HCT116 (cell line): ENCODE measurements around the gene PKNOX2. TPM values are rescaled to one million over a fixed set of nuclear protein-coding genes. Genes with fewer than 3 reads are reported as not detected.

ENCODE experiments used
- ATAC-seq: fragments of 200-7000 bp; cut with Tn5 transposase; 2 replicates; pipeline ENCODE4 v1.9.1; 2020; ENCODE audit warnings: mild to moderate bottlenecking, moderate library complexity
- BruUV-seq: library from RNA; stranded (reverse); fragments of 400-500 nt; replicated peaks from 2 replicates; lab custom pipeline; 2021; lab: Mats Ljungman, UMichigan
- CTCF ChIA-PET: fragments of 300-600 bp; sonication (Branson Sonifier 250); formaldehyde crosslinking; loops from one replicate; lab custom pipeline; 2021; ENCODE audit warnings: antibody characterized with exemption; lab: Charles Lee
- POLR2A ChIA-PET: fragments of 300-600, 350-600 bp; sonication (Branson Sonifier 250); formaldehyde crosslinking; loops from one replicate; lab custom pipeline; 2021; ENCODE audit warnings: antibody characterized with exemption; lab: Charles Lee
- RAD21 ChIA-PET, 2 experiments: fragments of 300-600 bp; sonication (Branson Sonifier 250); formaldehyde crosslinking; loops; one replicate each; lab custom pipeline; 2023; ENCODE audit warnings: low total read pairs in 2 of 2; ENCODE audit not compliant: uncharacterized antibody in 2 of 2, unreplicated experiment in 2 of 2, low non-redundant PET in 1 of 2; lab: Charles Lee
- DNase-seq: peaks from one replicate; pipeline ENCODE4 v3.0.0-alpha.2; 2010; ENCODE audit warnings: low read depth, low spot score
- H2AFZ ChIP-seq: fragments of 200-600 bp; shearing (Covaris generic), sonication (generic); 2 replicates; pipeline ENCODE4 v1.6.1; 2017; ENCODE audit warnings: low read depth, mixed run types, mixed read lengths, antibody characterized with exemption, low read length; ENCODE audit not compliant: poor library complexity, severe bottlenecking
- H3K27ac ChIP-seq: 2 replicates; pipeline ENCODE4 v1.5.1; 2012; ENCODE audit warnings: low read depth, low read length
- H3K27me3 ChIP-seq: fragments of 200-600 bp; sonication (generic); 2 replicates; pipeline ENCODE4 v1.6.1; 2016; ENCODE audit warnings: mixed run types, low read length, mixed read lengths; ENCODE audit not compliant: insufficient read depth
- H3K36me3 ChIP-seq, 2 experiments: fragments of 200-500 bp in 1 of 2; fragments of 200-600 bp in 1 of 2; sonication (Bioruptor generic) in 1 of 2; sonication (generic) in 1 of 2; 2 replicates each; pipeline versions ENCODE4 v1.5.1 to v1.6.1; 2014 to 2016; ENCODE audit warnings: low read length in 2 of 2, inconsistent platforms in 1 of 2, mixed read lengths in 1 of 2, mixed run types in 1 of 2; ENCODE audit not compliant: insufficient read depth in 2 of 2, control insufficient read depth in 1 of 2
- H3K4me1 ChIP-seq, 2 experiments: fragments of 200-600 bp in 1 of 2; sonication (generic) in 1 of 2; 2 replicates each; pipeline versions ENCODE4 v1.5.1 to v1.6.1; 2012 to 2017; ENCODE audit warnings: low read length in 2 of 2, inconsistent platforms in 1 of 2, mild to moderate bottlenecking in 1 of 2, mixed read lengths in 1 of 2, mixed run types in 1 of 2, moderate library complexity in 1 of 2; ENCODE audit not compliant: insufficient read depth in 2 of 2, control insufficient read depth in 1 of 2
- H3K4me2 ChIP-seq: fragments of 200-600 bp; sonication (generic); 2 replicates; pipeline ENCODE4 v1.6.1; 2017; ENCODE audit warnings: mixed run types, low read length, mixed read lengths
- H3K4me3 ChIP-seq, 2 experiments: fragments of 200-600 bp in 1 of 2; sonication (generic) in 1 of 2; replicated peaks in 1 of 2; 2 replicates each; pipeline ENCODE4 v1.5.1; 2011 to 2016; ENCODE audit warnings: low read length in 2 of 2, control low read depth in 1 of 2, low read depth in 1 of 2, mild to moderate bottlenecking in 1 of 2, mixed read lengths in 1 of 2, mixed run types in 1 of 2
- H3K79me2 ChIP-seq: fragments of 200-600 bp; sonication (generic); 2 replicates; pipeline ENCODE4 v1.6.1; 2017; ENCODE audit warnings: mild to moderate bottlenecking, mixed run types, low read length, moderate library complexity, mixed read lengths; ENCODE audit not compliant: insufficient read depth
- H3K9ac ChIP-seq: fragments of 200-600 bp; sonication (generic); 2 replicates; pipeline ENCODE4 v1.6.1; 2016; ENCODE audit warnings: low read length, mixed read lengths
- H3K9me2 ChIP-seq: fragments of 200-600 bp; sonication (generic), shearing (Covaris generic); 2 replicates; pipeline ENCODE4 v1.6.1; 2017; ENCODE audit warnings: mixed run types, mild to moderate bottlenecking, moderate library complexity; ENCODE audit not compliant: insufficient read depth
- H3K9me3 ChIP-seq, 2 experiments: fragments of 200-500 bp in 1 of 2; fragments of 200-600 bp in 1 of 2; sonication (Bioruptor generic) in 1 of 2; sonication (generic) in 1 of 2; 2 replicates each; pipeline ENCODE4 v1.6.1; 2014 to 2017; ENCODE audit warnings: low read length in 2 of 2, mixed read lengths in 2 of 2, inconsistent platforms in 1 of 2, low read depth in 1 of 2, mild to moderate bottlenecking in 1 of 2, mixed run types in 1 of 2, moderate library complexity in 1 of 2; ENCODE audit not compliant: control insufficient read depth in 1 of 2, insufficient read depth in 1 of 2
- H4K20me1 ChIP-seq: fragments of 200-600 bp; sonication (generic), shearing (Covaris generic); 2 replicates; pipeline ENCODE4 v1.6.1; 2017; ENCODE audit warnings: mixed run types, mild to moderate bottlenecking, moderate library complexity; ENCODE audit not compliant: insufficient read depth
- CBX3 ChIP-seq: IDR thresholded peaks from 2 replicates; pipeline ENCODE4 v1.6.1; 2012; ENCODE audit warnings: low read depth
- CEBPB ChIP-seq: IDR thresholded peaks from 2 replicates; pipeline ENCODE4 v1.6.1; 2012; ENCODE audit warnings: low read depth
- CTCF ChIP-seq, 3 experiments: fragments of 200-600 bp in 1 of 3; sonication (generic) in 1 of 3; IDR thresholded peaks in 2 of 3; conservative IDR thresholded peaks in 1 of 3; 2 replicates each; pipeline ENCODE4 v1.5.1; 2012 to 2017; ENCODE audit warnings: low read depth in 2 of 3, low read length in 2 of 3, antibody characterized with exemption in 1 of 3, borderline replicate concordance in 1 of 3, control low read depth in 1 of 3, mild to moderate bottlenecking in 1 of 3, mixed read lengths in 1 of 3, mixed run types in 1 of 3, moderate library complexity in 1 of 3; ENCODE audit not compliant: insufficient read depth in 1 of 3
- EGR1 ChIP-seq: IDR thresholded peaks from 2 replicates; pipeline ENCODE4 v1.6.1; 2012; ENCODE audit warnings: low read depth
- EZH2phosphoT487 ChIP-seq: fragments of 200-600 bp; IDR thresholded peaks from 2 replicates; pipeline ENCODE4 v1.6.1; 2018; ENCODE audit warnings: antibody characterized with exemption, borderline replicate concordance
- FOSL1 ChIP-seq: IDR thresholded peaks from 2 replicates; pipeline ENCODE4 v1.6.1; 2012; ENCODE audit warnings: low read depth
- JUND ChIP-seq: IDR thresholded peaks from 2 replicates; pipeline ENCODE4 v1.6.1; 2012
- RAD21 ChIP-seq: IDR thresholded peaks from 2 replicates; pipeline ENCODE4 v1.6.1; 2012; ENCODE audit warnings: low read depth, mild to moderate bottlenecking
- TCF7L2 ChIP-seq: IDR thresholded peaks from 2 replicates; pipeline ENCODE4 v1.7.0; 2011; ENCODE audit warnings: borderline replicate concordance, inconsistent platforms; ENCODE audit not compliant: insufficient read depth, insufficient read length; ENCODE audit errors: extremely low read depth
- YY1 ChIP-seq: IDR thresholded peaks from 2 replicates; pipeline ENCODE4 v1.6.1; 2011; ENCODE audit warnings: low read length, low read depth, moderate library complexity, mild to moderate bottlenecking; ENCODE audit not compliant: insufficient replicate concordance; ENCODE audit errors: extremely low read depth
- ZBTB33 ChIP-seq: IDR thresholded peaks from 2 replicates; pipeline ENCODE4 v1.6.1; 2011; ENCODE audit warnings: mild to moderate bottlenecking, low read length, moderate library complexity; ENCODE audit not compliant: insufficient replicate concordance; ENCODE audit errors: extremely low read depth
- ZFX ChIP-seq: fragments of 450-650 bp; IDR thresholded peaks from 2 replicates; pipeline ENCODE4 v1.6.1; 2017
- ZNF274 ChIP-seq: fragments of 200-500 bp; sonication (Bioruptor generic); IDR thresholded peaks from 2 replicates; pipeline ENCODE4 v1.6.1; 2014; ENCODE audit warnings: mild to moderate bottlenecking, low read depth, low read length, inconsistent platforms
- intact Hi-C: fragments of 100-400 bp; cut with micrococcal nuclease; formaldehyde crosslinking; loops from 2 replicates; pipeline ENCODE4 v1.10.0; 2022
- total RNA-seq: library from RNA; stranded (reverse); gene quantifications from one replicate; pipeline ENCODE4 v1.2.1, GENCODE V29; 2021; ENCODE audit not compliant: unreplicated experiment
- TF ChIP-seq, protein P1 (sequence below): IDR thresholded peaks from 2 replicates; pipeline ENCODE4 v1.6.1; 2012; ENCODE audit warnings: low read depth

PKNOX2 gene
- total RNA-seq, 1 experiment from 2014 or later, result 0.20 TPM

GRCh38 chr11:125454047-125454446, 289.5 kb downstream of the PKNOX2 start:
- RAD21 ChIA-PET, result no interaction called here
- CTCF ChIA-PET, result interaction anchor here (0.7 to 3.7 kb wide), 6 partner anchors 21 to 1027 kb away, joined by 3 to 14 read pairs (median 4); no protein-coding TSS in a partner anchor
- DNase-seq (no peak), ATAC-seq (no peak)
- BruUV-seq, result no TSS peak
- no peak overlapping the region for H3K4me3 ChIP-seq
- no peaks in the 10 kb centered on the region for H3K36me3 ChIP-seq
- no peak overlapping the region for H3K9ac ChIP-seq
- POLR2A ChIA-PET, result no interaction called here
- no peak for TF ChIP-seq CTCF (IDR thresholded peaks at IDR 0.05 in 2 of 3, conservative IDR thresholded peaks at IDR 0.05 in 1 of 3; ENCODE audit: borderline replicate concordance in 1 of 3, insufficient read depth in 1 of 3, low read depth in 2 of 3, low read length in 2 of 3)
- no peak for TF ChIP-seq FOSL1
- no peak for TF ChIP-seq TCF7L2
- no peak for TF ChIP-seq RAD21
- no peak for TF ChIP-seq EGR1
- TF ChIP-seq CEBPB, result no peak
- no peak for TF ChIP-seq CBX3
- TF ChIP-seq ZNF274, result no peak
- TF ChIP-seq, protein P1, sequence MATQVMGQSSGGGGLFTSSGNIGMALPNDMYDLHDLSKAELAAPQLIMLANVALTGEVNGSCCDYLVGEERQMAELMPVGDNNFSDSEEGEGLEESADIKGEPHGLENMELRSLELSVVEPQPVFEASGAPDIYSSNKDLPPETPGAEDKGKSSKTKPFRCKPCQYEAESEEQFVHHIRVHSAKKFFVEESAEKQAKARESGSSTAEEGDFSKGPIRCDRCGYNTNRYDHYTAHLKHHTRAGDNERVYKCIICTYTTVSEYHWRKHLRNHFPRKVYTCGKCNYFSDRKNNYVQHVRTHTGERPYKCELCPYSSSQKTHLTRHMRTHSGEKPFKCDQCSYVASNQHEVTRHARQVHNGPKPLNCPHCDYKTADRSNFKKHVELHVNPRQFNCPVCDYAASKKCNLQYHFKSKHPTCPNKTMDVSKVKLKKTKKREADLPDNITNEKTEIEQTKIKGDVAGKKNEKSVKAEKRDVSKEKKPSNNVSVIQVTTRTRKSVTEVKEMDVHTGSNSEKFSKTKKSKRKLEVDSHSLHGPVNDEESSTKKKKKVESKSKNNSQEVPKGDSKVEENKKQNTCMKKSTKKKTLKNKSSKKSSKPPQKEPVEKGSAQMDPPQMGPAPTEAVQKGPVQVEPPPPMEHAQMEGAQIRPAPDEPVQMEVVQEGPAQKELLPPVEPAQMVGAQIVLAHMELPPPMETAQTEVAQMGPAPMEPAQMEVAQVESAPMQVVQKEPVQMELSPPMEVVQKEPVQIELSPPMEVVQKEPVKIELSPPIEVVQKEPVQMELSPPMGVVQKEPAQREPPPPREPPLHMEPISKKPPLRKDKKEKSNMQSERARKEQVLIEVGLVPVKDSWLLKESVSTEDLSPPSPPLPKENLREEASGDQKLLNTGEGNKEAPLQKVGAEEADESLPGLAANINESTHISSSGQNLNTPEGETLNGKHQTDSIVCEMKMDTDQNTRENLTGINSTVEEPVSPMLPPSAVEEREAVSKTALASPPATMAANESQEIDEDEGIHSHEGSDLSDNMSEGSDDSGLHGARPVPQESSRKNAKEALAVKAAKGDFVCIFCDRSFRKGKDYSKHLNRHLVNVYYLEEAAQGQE, result no peak
- TF ChIP-seq ZFX, result no peak
- no peak for TF ChIP-seq EZH2phosphoT487
- TF ChIP-seq ZBTB33, result no peak
- TF ChIP-seq YY1, result no peak
- TF ChIP-seq JUND, result no peak
- no peaks in the 10 kb centered on the region for H4K20me1 ChIP-seq
- H3K9me3 ChIP-seq, result no peaks in the 10 kb centered on the region
- H3K9me2 ChIP-seq, result no peaks in the 10 kb centered on the region
- H3K4me1 ChIP-seq, result peaks cover 4 to 13% of the 10 kb centered on the region in 2 experiments; a peak in 3 of 4 replicates
- H3K79me2 ChIP-seq, result no peaks in the 10 kb centered on the region
- H2AFZ ChIP-seq, result no peak overlapping the region
- intact Hi-C loops, result no loop called here
- H3K27me3 ChIP-seq, result no peaks in the 10 kb centered on the region
- no peak overlapping the region for H3K4me2 ChIP-seq
- no peak overlapping the region for H3K27ac ChIP-seq
